Heart right ventricle (tissue), 16 donors: ENCODE data around the gene ECSIT. TPM values are rescaled to one million over a fixed set of nuclear protein-coding genes. Genes with fewer than 3 reads are reported as not detected.

Experiments
- ATAC-seq, 8 donors: fragments of 200-7000 bp; cut with Tn5 transposase; one replicate each; pipeline ENCODE4 v1.9.1; 2020; ENCODE audit warnings: mild to moderate bottlenecking in 8 of 8, moderate library complexity in 8 of 8, moderate number of reproducible peaks in 1 of 8
- DNase-seq, 2 donors: peaks; one replicate each; pipeline ENCODE4 v3.0.0-alpha.2; 2020
- H3K27ac ChIP-seq, 10 donors: fragments of 200-600 bp; sonication (generic) in 2 of 10; one replicate each; pipeline versions ENCODE4 v1.5.0 to v1.8.0; 2020 to 2022; ENCODE audit warnings: mild to moderate bottlenecking in 3 of 10
- H3K27me3 ChIP-seq, 7 donors: fragments of 200-600 bp; one replicate each; pipeline ENCODE4 v1.8.0; 2021 to 2022; ENCODE audit warnings: mild to moderate bottlenecking in 2 of 7
- H3K36me3 ChIP-seq, 9 donors: fragments of 200-600 bp; sonication (generic) in 1 of 9; one replicate each; pipeline versions ENCODE4 v1.5.0 to v1.8.0; 2020 to 2022; ENCODE audit warnings: mild to moderate bottlenecking in 2 of 9
- H3K4me1 ChIP-seq, 9 donors: fragments of 200-600 bp; sonication (generic) in 1 of 9; one replicate each; pipeline versions ENCODE4 v1.5.0 to v1.8.0; 2020 to 2022; ENCODE audit warnings: mild to moderate bottlenecking in 4 of 9
- H3K4me3 ChIP-seq, 10 donors: fragments of 200-600 bp; sonication (generic) in 2 of 10; one replicate each; pipeline versions ENCODE4 v1.5.0 to v1.8.0; 2020 to 2022; ENCODE audit warnings: mild to moderate bottlenecking in 7 of 10, moderate library complexity in 2 of 10
- H3K9me3 ChIP-seq, 11 donors: fragments of 200-600 bp in 10 of 11; sonication (generic) in 2 of 11; one replicate each; pipeline versions ENCODE4 v1.5.0 to v1.8.0; 2013 to 2022; ENCODE audit warnings: mild to moderate bottlenecking in 2 of 11, control low read depth in 1 of 11, moderate library complexity in 1 of 11
- whole genome bisulfite sequencing, 2 donors: extraction: QIAGEN DNeasy Blood & Tissue Kit; methylation state at CpG; one replicate each; pipeline ENCODE4 v1.1.7; 2013; ENCODE audit warnings: inconsistent platforms in 1 of 2; 5-methylcytosine and 5-hydroxymethylcytosine counted together
- intact Hi-C, 10 donors: fragments of 100-400 bp; cut with DNase I; formaldehyde crosslinking; loops; one replicate each; pipeline versions ENCODE4 v1.11.1 to v1.14.2; 2022
- polyA plus RNA-seq, 2 donors: library from polyadenylated mRNA; stranded (reverse); fragments of 200-250 nt; gene quantifications; one replicate each; pipeline ENCODE4 v1.2.3, GENCODE V29; 2013
- total RNA-seq, 10 donors: library from RNA; stranded (reverse); fragmentation: NEBNext Ultra II Directional in 3 of 10; extraction: Animal tissue kit (Norgen Biotek cat#: 25700) in 3 of 10; gene quantifications; one replicate each; pipeline versions ENCODE4 v1.2.1 to v1.2.4, GENCODE V29; 2021 to 2023
- TF ChIP-seq, protein P1 (sequence below), 9 donors: fragments of 200-600 bp; sonication (generic) in 2 of 9; IDR thresholded peaks; one replicate each; pipeline versions ENCODE4 v1.5.0 to v1.8.0; 2021 to 2022; ENCODE audit warnings: antibody characterized with exemption in 9 of 9, mild to moderate bottlenecking in 5 of 9, moderate library complexity in 1 of 9
- donor health status: Arrhythmogenic right ventricular cardiomyopathy.
- donor health status: ischemic (EF 13 %, LVEDD 7.1; RV severe dilation, severe dysfunction).
- donor health status: healthy with polysubstance abuse.
- donor health status: DM: no; HTN: yes; CAD: no.
- donor health status: DM: no; HTN: no; CAD: no.
- donor health status: ischemic (EF 25% LVEDD 6.9; RV normal size, moderate dysfunction).
- donor health status: ischemic (EF 25% LVEDD 5.7; RV mildly dilated, moderate dysfunction).
- donor health status: healthy.
- donor health status: DM: yes; HTN: yes; CAD: no.
- donor health status: Ischemic cardiomyopathy.
- donor health status: ischemic (EF 35%, LVEDD 5.7; RV mildly dilated, moderate dysfunction).
- donor health status: nonischemic (EF 11% LVEDD 7.7; RV severe dilation, severe dysfunction).
- donor health status: DM: yes; HTN: yes; CAD: no.
- donor health status: PGD.
- donor health status: ischemic (EF 29% LVEDD 5.4; RV normal size, mild dysfunction).
- donor health status: nonischemic (EF 23%, LVEDD 6.1; RV moderate dilation, normal function).

Gene ECSIT
- total and polyA plus RNA-seq, 12 donors: 86.8 to 226 (median 139) TPM

DNA sequence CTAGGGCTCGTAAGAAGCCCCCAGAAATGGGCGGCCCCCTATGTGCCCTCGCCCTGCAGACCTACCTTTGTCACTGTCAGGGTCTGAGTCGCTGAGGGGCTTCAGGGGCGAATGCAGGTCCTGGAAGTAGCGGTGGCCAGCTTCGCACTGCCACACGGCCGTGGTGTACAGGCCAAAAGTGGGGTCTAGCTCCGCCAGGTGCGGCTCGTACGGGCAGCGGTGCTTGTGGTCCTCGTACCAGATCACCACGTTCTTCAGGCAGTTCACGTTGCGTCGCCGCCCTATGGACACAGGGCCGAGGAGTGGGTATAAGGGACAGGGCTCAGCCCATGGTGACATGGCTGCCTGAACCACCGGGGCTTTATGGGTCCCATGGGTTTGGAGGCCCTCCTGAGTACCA, 33.0 kb downstream of the ECSIT start:
- DNase-seq (no peak), ATAC-seq (no peak)
- intact Hi-C loops: loop anchor here in 4 of 10 donors (2.0 to 5.0 kb wide), 3 partner anchors 91 to 96 kb away; no protein-coding TSS in a partner anchor
- H3K27ac ChIP-seq: no peak overlapping the region
- TF ChIP-seq, protein P1, sequence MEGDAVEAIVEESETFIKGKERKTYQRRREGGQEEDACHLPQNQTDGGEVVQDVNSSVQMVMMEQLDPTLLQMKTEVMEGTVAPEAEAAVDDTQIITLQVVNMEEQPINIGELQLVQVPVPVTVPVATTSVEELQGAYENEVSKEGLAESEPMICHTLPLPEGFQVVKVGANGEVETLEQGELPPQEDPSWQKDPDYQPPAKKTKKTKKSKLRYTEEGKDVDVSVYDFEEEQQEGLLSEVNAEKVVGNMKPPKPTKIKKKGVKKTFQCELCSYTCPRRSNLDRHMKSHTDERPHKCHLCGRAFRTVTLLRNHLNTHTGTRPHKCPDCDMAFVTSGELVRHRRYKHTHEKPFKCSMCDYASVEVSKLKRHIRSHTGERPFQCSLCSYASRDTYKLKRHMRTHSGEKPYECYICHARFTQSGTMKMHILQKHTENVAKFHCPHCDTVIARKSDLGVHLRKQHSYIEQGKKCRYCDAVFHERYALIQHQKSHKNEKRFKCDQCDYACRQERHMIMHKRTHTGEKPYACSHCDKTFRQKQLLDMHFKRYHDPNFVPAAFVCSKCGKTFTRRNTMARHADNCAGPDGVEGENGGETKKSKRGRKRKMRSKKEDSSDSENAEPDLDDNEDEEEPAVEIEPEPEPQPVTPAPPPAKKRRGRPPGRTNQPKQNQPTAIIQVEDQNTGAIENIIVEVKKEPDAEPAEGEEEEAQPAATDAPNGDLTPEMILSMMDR (IDR thresholded peaks at IDR 0.05): no peak
- no peak overlapping the region for H3K4me3 ChIP-seq
- H3K27me3 ChIP-seq: no peaks in the 10 kb centered on the region
- H3K9me3 ChIP-seq: no peaks in the 10 kb centered on the region
- H3K36me3 ChIP-seq: peaks cover 0 to 61% (median 8%) of the 10 kb centered on the region in 9 donors
- H3K4me1 ChIP-seq: no peaks in the 10 kb centered on the region
- WGBS, 2 donors: 96 to 98% methylated on average over 22 of the region's 22 CpGs

DNA sequence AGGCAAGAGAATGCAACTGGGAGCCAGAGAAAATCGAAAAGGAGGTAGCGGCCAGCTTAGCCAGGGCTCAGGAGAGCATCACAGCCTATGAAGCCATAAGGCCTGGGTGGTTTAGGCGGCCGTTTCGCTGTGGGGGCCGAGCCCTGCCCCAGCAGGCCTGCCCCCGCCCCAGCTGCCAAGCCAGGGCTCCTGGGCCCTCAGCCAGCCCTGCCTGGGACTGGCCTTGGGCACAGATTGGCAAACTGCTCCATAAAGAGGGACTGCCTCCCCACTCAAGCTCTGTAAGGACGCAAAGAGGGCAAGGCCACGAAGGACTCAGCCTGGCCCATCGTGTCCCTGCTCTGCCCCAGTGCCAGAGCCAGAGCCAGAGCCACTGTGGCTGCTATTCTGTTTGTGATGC, 33.5 kb downstream of the ECSIT start:
- H3K36me3 ChIP-seq: peaks cover 0 to 65% (median 8%) of the 10 kb centered on the region in 9 donors
- no peak overlapping the region for H3K4me3 ChIP-seq
- H3K9me3 ChIP-seq: no peaks in the 10 kb centered on the region
- ATAC-seq (peak in 1 of 8 donors; percentile 8), DNase-seq (no peak)
- no peaks in the 10 kb centered on the region for H3K4me1 ChIP-seq
- TF ChIP-seq, protein P1 (IDR thresholded peaks at IDR 0.05): no peak
- intact Hi-C loops: loop anchor here in 3 of 10 donors (5.0 kb wide), 2 partner anchors 92 to 97 kb away; no protein-coding TSS in a partner anchor
- no peaks in the 10 kb centered on the region for H3K27me3 ChIP-seq
- H3K27ac ChIP-seq: no peak overlapping the region
- WGBS, 2 donors: 90 to 94% methylated on average over 10 of the region's 10 CpGs

DNA sequence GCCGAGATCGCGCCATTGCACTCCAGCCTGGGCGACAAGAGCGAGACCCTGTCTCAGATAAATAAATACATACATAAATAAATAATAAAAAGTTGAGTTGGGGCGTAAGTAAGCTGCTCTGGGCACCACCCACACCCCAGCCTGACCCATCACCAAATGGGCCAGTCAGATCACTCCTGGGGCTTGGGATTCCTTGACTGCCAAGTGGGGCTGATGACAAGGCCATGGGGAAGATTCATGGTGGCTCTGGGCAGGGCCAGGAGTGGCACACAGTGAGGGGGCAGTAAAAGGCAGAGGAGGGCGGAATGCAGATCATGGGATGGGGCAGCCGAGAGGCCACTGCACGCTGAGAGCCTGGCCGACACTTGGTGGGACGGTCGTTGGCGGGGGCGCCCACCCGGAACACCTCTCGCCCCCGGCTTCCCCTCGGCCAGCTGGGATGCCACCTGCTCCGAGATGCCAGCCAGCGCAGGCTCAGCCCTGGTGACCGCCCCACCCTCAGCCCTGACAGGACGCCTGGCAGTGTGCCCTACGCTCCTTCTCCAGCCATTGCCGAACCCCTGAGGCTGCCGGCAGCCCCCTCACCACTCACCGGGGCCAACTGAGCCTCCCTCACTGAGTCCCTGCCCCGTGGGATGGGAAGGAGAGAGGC, 34.2 kb downstream of the ECSIT start:
- intact Hi-C loops: loop anchor here in 3 of 10 donors (5.0 kb wide), 2 partner anchors 93 to 98 kb away; no protein-coding TSS in a partner anchor
- Histone ChIP-seq H3K9me3 (no peaks in the 10 kb centered on the region), H3K4me1 (no peaks in the 10 kb centered on the region), H3K27me3 (no peaks in the 10 kb centered on the region), H3K36me3 (peaks cover 0 to 72% (median 8%) of the 10 kb centered on the region in 9 donors), H3K4me3 (no peak overlapping the region), H3K27ac (no peak overlapping the region)
- no peak for DNase-seq
- TF ChIP-seq, protein P1 (IDR thresholded peaks at IDR 0.05): no peak
- ATAC-seq: no peak
- 93 to 94% methylated on average over 27 of the region's 27 CpGs for WGBS, 2 donors

- intact Hi-C loops: loop anchor here in 3 of 10 donors (10.0 kb wide), 1 partner anchor 195 kb away; the partner anchor contains the start of gene TSPAN16 (in 3 of the 3)
- 94 to 96% methylated on average over 7 of the region's 7 CpGs for WGBS, 2 donors
- no peak for DNase-seq
- Histone ChIP-seq H3K4me1 (no peaks in the 10 kb centered on the region), H3K4me3 (no peak overlapping the region), H3K9me3 (no peaks in the 10 kb centered on the region), H3K27ac (no peak overlapping the region), H3K36me3 (peaks cover 0 to 56% (median 4%) of the 10 kb centered on the region in 9 donors), H3K27me3 (peaks cover 0 to 7% (median 0%) of the 10 kb centered on the region in 7 donors)
- TF ChIP-seq, protein P1 (IDR thresholded peaks at IDR 0.05): no peak
- no peak for ATAC-seq
Measured at GRCh38 chr19:11489378-11489777, 39.6 kb downstream of the ECSIT start.
